ENCODE results near the gene CCDC177. TPM values are rescaled to one million over a fixed set of nuclear protein-coding genes. Genes with fewer than 3 reads are reported as not detected.

The CCDC177 gene
- total and polyA plus RNA-seq, 11 donors = 0.06 TPM; not detected in 10

DNA sequence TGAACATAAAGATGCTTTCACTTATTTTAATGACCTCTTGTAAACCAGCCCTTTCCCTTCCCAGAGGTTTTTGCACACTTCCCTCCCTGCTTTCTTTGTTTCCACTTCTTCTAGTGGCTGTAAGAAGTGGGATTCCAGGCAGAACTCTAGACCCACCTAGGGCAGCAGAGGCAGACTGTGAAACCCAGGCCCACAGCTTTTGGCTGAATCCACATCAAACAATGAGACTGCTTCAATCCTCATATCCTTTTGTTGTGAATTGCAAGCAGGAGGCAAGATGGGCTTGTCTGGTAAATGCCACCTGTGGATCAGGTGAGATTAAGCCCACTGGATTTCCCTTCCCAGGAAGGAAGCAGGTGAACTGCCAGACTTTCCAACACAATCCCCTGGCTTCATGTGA, 12.8 kb downstream of the CCDC177 start:
- intact Hi-C loops (cut with DNase I) = no loop called here
- Histone ChIP-seq H3K36me3 (no peaks in the 10 kb centered on the region), H3K27ac (no peak overlapping the region), H3K4me1 (no peaks in the 10 kb centered on the region), H3K9me3 (no peaks in the 10 kb centered on the region), H3K27me3 (peaks cover 0 to 66% (median 21%) of the 10 kb centered on the region in 9 donors), H3K4me3 (no peak overlapping the region)
- DNase-seq (no peak), ATAC-seq (no peak)
- TF ChIP-seq, protein P1, sequence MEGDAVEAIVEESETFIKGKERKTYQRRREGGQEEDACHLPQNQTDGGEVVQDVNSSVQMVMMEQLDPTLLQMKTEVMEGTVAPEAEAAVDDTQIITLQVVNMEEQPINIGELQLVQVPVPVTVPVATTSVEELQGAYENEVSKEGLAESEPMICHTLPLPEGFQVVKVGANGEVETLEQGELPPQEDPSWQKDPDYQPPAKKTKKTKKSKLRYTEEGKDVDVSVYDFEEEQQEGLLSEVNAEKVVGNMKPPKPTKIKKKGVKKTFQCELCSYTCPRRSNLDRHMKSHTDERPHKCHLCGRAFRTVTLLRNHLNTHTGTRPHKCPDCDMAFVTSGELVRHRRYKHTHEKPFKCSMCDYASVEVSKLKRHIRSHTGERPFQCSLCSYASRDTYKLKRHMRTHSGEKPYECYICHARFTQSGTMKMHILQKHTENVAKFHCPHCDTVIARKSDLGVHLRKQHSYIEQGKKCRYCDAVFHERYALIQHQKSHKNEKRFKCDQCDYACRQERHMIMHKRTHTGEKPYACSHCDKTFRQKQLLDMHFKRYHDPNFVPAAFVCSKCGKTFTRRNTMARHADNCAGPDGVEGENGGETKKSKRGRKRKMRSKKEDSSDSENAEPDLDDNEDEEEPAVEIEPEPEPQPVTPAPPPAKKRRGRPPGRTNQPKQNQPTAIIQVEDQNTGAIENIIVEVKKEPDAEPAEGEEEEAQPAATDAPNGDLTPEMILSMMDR (IDR thresholded peaks at IDR 0.05) = no peak
- no peak for TF ChIP-seq POLR2A (IDR thresholded peaks at IDR 0.05)

DNA sequence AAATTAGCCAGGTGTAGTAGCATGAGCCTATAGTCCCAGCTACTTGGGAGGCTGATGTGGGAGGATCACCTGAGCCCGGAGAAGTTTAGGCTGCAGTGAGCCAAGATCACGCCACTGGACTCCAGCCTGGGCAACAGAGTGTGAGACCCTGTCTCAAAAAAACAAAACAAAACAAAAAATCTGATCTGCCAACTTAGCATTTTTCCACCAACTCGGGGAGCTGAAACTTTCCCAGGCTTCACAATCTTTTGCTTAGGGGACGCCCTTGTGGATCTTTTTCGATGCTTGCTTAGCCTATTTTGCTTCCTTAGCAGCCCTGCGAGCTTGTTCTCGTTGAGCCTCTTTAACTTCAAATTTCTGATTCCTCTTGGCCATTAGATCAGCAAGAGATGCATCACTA, 13.8 kb downstream of the CCDC177 start:
- DNase-seq (no peak), ATAC-seq (no peak)
- no peaks in the 10 kb centered on the region for H3K9me3 ChIP-seq
- intact Hi-C loops (cut with DNase I) = no loop called here
- WGBS, 4 donors = 81 to 90% (median 87%) methylated on average over 7 of the region's 7 CpGs
- TF ChIP-seq, protein P1 (IDR thresholded peaks at IDR 0.05) = no peak
- no peak for TF ChIP-seq POLR2A (IDR thresholded peaks at IDR 0.05)
- H3K4me1 ChIP-seq = no peaks in the 10 kb centered on the region
- H3K27ac ChIP-seq = no peak overlapping the region
- no peak overlapping the region for H3K4me3 ChIP-seq
- no peaks in the 10 kb centered on the region for H3K36me3 ChIP-seq
- peaks cover 0 to 58% (median 19%) of the 10 kb centered on the region in 9 donors for H3K27me3 ChIP-seq

DNA sequence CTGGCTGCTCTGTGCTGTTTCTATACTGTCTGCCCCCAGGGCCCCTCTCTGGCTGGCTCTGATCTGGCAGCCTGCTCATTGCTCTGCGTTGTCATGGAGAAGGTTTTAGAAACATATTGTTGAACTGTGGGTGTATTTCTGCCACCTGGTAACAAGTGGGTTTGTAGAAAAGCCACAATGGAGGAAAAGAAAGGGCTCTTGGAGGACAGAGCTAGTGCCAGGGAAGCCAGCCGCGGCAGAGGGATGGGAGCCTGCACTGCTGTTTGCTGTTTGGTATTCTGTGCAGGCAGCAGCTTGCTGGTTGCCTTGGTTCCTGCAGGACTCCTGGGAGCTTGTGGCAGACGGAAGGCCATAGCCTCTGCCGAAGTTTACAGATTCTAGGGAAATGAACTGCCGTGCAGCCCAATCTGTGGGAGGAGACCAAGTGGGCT, 15.1 kb downstream of the CCDC177 start:
- ATAC-seq = no peak
- H3K27ac ChIP-seq = no peak overlapping the region
- 37 to 47% (median 44%) methylated on average over 6 of the region's 6 CpGs for WGBS, 4 donors
- TF ChIP-seq POLR2A (IDR thresholded peaks at IDR 0.05) = no peak
- TF ChIP-seq, protein P1 (IDR thresholded peaks at IDR 0.05) = no peak
- H3K27me3 ChIP-seq = peaks cover 0 to 46% (median 17%) of the 10 kb centered on the region in 9 donors
- H3K9me3 ChIP-seq = no peaks in the 10 kb centered on the region
- intact Hi-C loops (cut with DNase I) = no loop called here
- H3K4me1 ChIP-seq = no peaks in the 10 kb centered on the region
- no peaks in the 10 kb centered on the region for H3K36me3 ChIP-seq
- DNase-seq = no peak
- H3K4me3 ChIP-seq = no peak overlapping the region

DNA sequence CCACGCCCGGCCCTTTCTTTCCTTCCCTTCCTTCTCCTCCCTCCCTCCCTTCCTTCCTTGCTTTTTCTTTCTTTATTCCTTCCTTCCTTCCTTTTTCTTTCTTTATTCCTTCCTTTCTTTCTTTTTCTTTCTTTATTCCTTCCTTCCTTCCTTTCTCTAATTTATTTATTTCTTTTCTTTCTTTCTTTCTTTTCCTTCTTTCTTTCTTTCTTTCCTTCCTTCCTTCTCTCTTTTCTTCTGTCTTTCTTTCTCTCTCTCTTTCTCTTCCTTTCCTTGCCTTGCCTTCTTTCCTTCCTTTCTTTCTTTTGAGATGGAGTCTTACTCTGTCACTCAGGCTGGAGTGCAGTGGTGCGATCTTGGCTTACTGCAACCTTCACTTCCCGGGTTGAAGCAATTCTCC, 15.9 kb downstream of the CCDC177 start:
- intact Hi-C loops (cut with DNase I) = no loop called here
- TF ChIP-seq, protein P1 (IDR thresholded peaks at IDR 0.05) = no peak
- no peak for TF ChIP-seq POLR2A (IDR thresholded peaks at IDR 0.05)
- H3K9me3 ChIP-seq = no peaks in the 10 kb centered on the region
- peaks cover 0 to 37% (median 12%) of the 10 kb centered on the region in 9 donors for H3K27me3 ChIP-seq
- H3K36me3 ChIP-seq = no peaks in the 10 kb centered on the region
- WGBS, 4 donors = 85 to 87% (median 86%) methylated on average over 4 of the region's 4 CpGs
- H3K4me3 ChIP-seq = no peak overlapping the region
- DNase-seq (no peak), ATAC-seq (no peak)
- H3K27ac ChIP-seq = no peak overlapping the region
- H3K4me1 ChIP-seq = no peaks in the 10 kb centered on the region
